NB4 (cell line): ENCODE results near the gene BAIAP2.

Experiments
- DNase-seq: peaks from one replicate; pipeline ENCODE4 v3.0.0; 2010; ENCODE audit warnings: low read depth
- H3K4me3 ChIP-seq: one replicate; pipeline ENCODE4 v1.5.1; 2011; ENCODE audit warnings: mild to moderate bottlenecking, low read depth, low read length, moderate library complexity
- CTCF ChIP-seq: IDR thresholded peaks from one replicate; pipeline ENCODE4 v1.5.1; 2012; ENCODE audit warnings: low read depth, low read length
- MAX ChIP-seq: IDR thresholded peaks from 2 replicates; pipeline ENCODE4 v1.6.1; 2011; ENCODE audit warnings: low read depth, low read length
- MYC ChIP-seq: IDR thresholded peaks from 2 replicates; pipeline ENCODE4 v1.6.1; 2011; ENCODE audit warnings: low read depth, low read length
- POLR2A ChIP-seq: IDR thresholded peaks from 2 replicates; pipeline ENCODE4 v1.6.1; 2011; ENCODE audit warnings: mild to moderate bottlenecking; ENCODE audit not compliant: insufficient read length; ENCODE audit errors: extremely low read depth

Gene BAIAP2

GRCh38 chr17:81162491-81162890 is 127.5 kb downstream of the BAIAP2 start:
- DNase-seq = no peak
- no peak overlapping the region for H3K4me3 ChIP-seq
- TF ChIP-seq MYC (no peak), CTCF (no peak), MAX (no peak), POLR2A (no peak)

GRCh38 chr17:81163051-81163695 is 128.2 kb downstream of the BAIAP2 start:
- no peak for DNase-seq
- TF ChIP-seq POLR2A = no peak
- TF ChIP-seq CTCF = no peak
- TF ChIP-seq MAX = no peak
- TF ChIP-seq MYC = no peak
- H3K4me3 ChIP-seq = no peak overlapping the region

GRCh38 chr17:81163703-81164370 is 128.9 kb downstream of the BAIAP2 start:
- H3K4me3 ChIP-seq = no peak overlapping the region
- TF ChIP-seq MYC = no peak
- TF ChIP-seq MAX = no peak
- DNase-seq = no peak

GRCh38 chr17:81164371-81165245 is 129.7 kb downstream of the BAIAP2 start:
- TF ChIP-seq MYC (no peak), CTCF (no peak), POLR2A (no peak), MAX (no peak)
- no peak overlapping the region for H3K4me3 ChIP-seq
- no peak for DNase-seq

GRCh38 chr17:81165246-81166032 is 130.5 kb downstream of the BAIAP2 start, which contains the start of gene PVALEF:
Gene PVALEF, plus strand, starts transcription at chr17:81165507. Its CDS starts 15,720 bp downstream, at chr17:81181227.
- H3K4me3 ChIP-seq = no peak within 1 kb of the TSS
- TF ChIP-seq POLR2A = no peak
- no peak for TF ChIP-seq MYC
- no peak for TF ChIP-seq MAX
- TF ChIP-seq CTCF = no peak
- DNase-seq = no peak
